D341Med (cell line): Measurements from ENCODE around the gene MEN1.

Experiments used
- DNase-seq: peaks from one replicate; pipeline ENCODE4 v3.0.0; 2012; ENCODE audit warnings: low spot score

MEN1 gene

DNA sequence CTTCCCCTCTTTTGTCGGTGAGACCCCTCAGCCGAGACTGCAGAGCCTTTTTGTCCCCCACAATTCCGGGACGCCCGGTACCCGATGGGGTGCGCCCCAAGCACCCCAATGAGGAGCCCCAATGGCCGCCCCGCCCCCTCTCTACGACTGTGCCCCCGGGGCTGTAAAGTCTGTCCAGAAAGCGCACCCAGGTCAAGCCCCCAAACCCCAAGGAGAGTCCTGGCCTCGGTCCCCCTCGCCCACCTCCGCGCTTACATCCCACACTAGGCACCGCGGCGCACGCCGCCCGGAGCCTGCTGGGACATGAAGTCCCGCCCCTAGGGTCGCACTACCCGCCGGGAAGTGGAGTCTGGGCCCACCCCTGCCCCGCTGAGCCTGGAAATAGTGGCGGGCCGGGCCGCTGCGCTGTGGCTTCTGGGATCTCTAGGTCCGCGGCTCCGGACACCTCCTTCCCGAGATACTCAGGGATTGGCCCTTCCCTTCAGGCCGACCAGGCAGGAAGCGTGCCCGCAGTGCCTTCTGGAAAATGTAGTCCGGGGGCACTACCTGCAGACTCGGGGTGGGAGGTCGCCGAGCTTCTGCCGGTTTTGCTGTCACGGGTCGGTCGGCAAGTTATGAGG lies at the start of gene MEN1:
TSS of gene MEN1 (minus strand) at position 281 of the 620 bp plus-strand sequence. CDS start 442 bp downstream, outside the sequence.
- DNase-seq = peak; percentile 96

GRCh38 chr11:64859542-64860414 lies 49.4 kb upstream of the MEN1 start:
- no peak for DNase-seq

DNA sequence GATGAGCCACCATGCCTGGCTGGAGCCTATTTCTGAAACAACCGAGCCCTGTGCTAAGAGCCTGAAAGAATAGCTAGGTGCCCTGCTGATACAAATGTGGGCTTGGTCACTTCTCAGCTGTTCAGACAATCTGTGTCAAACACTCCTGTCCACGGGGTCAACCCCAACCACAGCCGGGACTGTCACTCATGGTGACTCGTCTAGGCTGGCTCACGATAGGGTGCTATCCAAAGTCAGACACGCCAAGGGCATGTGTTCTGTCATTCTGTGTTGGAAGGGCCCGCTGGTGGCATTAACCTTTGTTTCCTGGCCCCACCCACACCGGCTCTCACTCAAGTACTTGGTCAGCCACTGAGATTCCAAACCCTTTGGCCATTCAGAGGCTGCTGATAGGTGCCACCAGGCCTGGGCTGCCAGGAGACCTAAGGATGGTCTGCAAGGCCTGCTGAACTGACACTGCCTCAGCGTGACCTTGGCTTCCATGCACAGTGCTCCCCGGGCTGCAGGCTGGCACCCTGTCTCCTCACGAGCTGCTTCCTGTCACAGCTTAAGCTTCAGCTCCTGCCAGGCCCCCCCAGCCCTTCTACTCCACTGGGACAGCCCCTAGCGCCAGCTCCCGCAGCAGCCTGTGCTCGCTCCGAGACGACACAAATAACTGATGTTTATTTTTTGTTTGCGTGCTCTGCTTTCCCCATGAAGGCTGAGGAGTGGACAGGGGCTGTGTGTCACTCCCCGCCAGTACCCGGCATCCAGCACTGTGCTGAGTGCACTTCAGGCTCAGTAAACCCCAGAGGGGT lies 48.3 kb upstream of the MEN1 start:
- DNase-seq = no peak

DNA sequence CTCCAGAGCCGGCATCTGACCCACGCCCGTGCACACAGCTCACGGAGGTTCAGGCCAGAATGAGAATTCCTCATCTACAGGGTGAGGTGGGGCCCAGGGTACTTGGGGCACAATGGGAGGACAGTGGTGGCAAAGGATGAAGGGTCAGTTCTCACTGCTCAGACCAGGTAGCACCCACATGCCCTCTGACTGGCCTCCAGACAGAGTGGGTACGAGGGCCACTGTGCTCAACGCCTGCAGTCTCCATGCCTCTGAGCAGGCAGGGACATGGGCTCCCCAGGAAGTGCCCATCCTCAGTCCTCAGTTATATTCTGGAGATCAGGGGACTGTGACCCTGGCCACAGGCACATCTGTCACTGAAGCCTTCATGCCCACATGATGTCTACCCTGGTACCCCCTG lies 47.1 kb upstream of the MEN1 start:
- no peak for DNase-seq

- no peak for DNase-seq
Measured at GRCh38 chr11:64856382-64857227, 46.3 kb upstream of the MEN1 start.

DNA sequence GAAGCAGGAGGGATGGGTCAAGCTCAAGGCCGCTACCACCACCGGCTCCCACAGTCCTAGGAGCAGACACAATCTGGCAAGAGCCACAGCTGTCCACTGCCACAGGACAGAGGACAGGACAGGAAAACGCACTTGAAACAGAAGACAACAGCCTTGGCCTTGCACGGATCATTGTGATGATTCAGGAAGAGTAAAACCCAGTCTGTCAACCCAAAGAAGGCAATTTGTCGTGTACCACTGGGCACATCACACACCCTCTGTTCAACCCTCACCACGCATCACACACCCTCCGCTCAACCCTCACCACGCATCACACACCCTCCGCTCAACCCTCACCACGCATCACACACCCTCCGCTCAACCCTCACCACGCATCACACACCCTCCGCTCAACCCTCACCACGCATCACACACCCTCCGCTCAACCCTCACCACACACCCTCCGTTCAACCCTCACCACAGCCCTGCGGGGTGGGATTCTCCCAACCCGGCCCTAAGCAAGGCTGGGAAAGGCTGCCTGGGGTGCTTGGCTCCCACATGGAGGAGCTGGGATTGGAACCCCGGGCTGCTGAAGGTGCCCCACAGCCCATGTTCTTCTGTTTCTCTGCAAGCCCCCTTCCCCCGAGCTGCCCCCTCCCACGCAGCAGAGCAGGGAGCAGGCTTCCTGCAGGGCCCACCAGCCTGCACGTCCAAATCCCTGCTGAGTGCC lies 45.4 kb upstream of the MEN1 start:
- no peak for DNase-seq

DNA sequence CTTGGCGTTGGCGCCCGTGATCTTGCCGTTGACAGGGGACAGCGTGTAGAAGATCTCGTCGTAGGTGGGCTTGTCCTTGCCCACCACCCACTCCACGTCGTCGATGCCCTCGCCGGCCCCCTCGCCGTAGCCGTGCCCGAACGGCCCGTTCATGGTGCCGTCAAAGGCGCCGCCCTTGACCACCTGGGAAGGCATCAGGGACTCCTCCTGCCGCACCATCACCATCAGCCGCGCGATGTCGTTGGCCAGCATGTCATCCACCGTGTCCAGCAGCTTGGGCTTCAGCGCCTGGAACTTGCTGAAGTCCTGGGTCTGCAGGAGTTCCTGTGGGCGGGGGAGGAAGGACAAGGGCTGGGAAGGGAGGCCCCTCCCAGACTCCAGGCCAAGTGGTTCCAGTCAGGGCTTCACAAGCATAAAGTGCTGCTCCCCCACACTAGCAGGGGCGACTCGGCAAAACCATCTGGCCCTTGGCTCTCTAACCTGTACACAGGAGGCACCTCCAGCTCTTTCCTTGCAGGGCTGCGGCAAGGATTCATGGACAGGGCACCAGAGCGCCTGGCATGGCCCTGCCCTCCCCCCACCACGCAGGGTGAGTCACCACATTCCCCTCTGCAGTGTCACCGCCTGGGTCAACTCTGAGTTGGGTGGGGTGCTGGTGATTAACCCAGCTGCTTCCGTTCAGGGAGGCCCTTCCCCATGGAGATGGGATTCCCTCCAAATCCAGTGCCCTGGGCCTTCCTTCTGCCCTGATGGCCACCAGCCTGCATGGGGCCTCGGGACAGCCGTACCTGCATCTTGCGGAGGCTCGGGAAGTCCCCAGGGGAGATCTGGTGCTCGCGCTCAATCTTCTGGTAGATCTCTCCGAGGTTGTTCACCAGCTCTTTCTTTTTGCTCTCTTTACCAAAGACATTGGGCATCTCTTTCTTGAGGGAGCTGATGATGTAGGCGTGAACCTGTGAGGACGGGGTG lies 44.5 kb upstream of the MEN1 start:
- DNase-seq = no peak

- no peak for DNase-seq
Measured at GRCh38 chr11:64854157-64854533, 43.8 kb upstream of the MEN1 start.

GRCh38 chr11:64853709-64854108 lies 43.4 kb upstream of the MEN1 start:
- DNase-seq = no peak

GRCh38 chr11:64852804-64853509 lies 42.6 kb upstream of the MEN1 start:
- no peak for DNase-seq

- no peak for DNase-seq
Measured at GRCh38 chr11:64851831-64852351, 41.5 kb upstream of the MEN1 start.

DNA sequence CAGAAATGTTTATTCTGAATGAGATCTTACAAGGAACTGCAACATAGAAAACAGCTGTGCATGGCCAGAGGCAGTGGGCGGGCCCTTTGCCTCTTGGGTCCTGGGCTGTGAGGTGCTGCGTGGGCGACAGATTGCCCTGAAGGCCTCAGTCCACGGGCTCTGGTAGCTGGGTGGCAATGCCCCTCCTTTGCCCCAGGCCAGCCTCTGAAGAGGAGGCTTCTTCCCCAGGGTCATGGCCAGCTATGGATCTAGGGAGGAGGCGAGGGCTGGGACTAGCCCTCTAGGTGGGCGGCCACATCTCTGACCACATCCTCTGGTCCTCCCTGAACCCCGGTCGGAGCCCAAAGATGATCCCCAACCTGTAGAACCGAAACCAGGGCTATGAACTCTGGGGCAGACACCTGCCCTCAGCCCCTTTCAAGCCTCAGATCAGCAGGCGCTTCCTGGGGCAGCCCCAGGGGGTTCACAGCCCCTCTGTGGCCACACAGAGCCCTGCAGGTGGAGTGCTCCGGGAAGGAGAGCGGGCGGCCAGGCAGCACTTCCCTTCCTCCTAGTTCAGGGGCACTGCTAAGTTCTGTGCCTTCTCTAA lies 40.7 kb upstream of the MEN1 start:
- DNase-seq = no peak

DNA sequence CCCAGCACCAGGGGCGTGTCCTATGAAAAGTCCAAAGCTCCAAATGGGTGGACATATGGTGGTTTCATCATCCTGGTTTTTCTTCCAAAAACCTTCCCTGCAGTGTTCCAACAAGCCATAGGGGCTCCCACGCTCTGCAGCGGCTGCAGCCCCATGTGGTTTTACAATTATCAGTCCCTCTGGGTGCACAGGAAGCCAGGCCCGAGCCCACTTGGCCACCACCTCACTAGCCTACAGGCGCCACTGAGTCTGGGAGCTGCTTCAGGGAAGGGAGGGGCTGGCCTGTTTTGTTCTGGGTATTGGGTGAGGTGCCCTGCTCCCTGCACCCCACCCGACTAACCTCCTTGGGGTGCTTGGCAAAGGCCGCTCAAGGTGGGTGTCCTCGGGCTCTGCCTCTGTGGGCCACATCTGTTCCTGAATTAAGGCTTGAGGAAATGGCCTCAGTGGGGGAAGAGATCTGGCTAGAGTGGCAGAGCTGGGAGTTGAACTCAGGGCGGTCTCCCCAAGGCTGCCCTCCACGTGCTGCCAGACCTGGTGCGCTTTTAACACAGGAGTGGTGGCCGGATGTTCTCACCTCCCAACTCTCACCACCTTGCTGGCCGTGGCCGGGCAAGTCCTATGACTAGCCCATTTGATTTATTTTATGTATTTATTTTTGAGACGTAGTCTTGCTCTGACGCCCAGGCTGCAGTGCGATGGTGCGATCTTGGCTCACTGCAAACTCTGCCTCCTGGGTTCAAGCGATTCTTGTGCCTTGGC lies 39.4 kb upstream of the MEN1 start:
- DNase-seq = no peak

DNA sequence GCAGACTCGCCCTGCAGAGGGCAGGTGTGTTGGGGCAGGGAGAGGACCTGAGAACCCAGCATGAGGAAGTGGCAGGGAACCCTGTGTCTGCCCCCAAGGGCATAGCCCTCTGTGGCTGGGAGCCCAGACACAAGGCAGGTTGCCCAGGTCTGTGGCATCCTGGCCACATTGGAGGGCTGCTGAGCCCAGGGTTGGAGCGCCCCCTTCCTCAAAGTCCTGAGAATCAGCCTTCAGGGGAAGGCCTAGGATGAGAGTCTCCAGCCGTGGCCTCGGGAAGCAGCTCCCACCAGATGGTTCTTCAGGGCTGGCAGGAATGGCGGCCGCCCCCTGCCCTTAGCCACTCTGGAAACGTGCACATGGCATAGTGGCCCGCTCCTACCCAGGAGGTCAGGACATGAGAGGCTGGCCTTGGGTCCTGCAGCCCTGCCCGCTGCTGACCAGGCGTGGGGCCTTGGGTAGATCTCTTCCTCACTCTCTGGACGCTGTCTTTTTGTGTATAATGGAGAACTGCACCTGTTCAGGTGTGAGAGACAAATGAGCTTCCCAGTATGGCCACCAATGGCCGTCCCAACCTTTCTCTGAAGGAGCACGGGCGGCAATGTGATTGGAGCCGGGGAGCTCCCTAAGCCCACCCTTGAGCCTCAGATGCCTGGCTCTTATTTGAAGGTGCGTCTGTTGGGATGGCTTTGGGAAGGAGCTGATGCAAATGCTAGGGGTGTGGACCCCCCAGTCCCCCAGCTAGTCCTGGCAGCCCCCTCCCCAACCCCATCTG lies 38.7 kb upstream of the MEN1 start:
- no peak for DNase-seq

DNA sequence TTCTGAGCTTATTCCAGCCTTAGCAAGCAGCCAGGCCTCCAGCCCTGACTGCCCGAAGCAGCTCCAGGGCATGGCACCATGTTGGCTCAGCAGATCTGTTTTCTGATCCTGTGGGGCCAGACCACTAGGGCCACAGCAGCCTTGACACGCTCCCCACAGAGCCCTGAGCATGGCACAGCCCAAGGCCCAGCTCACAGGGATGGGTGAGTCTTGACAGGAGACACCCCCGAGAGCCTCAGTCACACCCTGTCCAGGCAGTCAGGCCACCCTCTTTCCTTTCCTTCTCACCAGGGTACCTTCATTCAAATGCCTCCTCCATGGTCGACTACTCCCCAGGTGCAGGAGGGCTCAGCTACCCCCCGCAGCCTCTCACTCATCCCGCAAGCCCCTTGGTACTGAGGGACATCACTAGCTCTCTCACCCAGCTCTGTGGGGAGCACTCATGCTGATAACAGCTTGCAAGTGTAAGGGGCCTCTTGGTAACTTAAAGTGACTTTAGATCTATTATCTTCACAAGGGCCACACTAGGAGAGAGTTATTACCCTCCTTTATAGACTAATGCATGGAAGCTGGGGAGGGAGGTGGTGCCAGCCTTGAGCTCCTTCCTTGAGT lies 38.0 kb upstream of the MEN1 start:
- DNase-seq = no peak

DNA sequence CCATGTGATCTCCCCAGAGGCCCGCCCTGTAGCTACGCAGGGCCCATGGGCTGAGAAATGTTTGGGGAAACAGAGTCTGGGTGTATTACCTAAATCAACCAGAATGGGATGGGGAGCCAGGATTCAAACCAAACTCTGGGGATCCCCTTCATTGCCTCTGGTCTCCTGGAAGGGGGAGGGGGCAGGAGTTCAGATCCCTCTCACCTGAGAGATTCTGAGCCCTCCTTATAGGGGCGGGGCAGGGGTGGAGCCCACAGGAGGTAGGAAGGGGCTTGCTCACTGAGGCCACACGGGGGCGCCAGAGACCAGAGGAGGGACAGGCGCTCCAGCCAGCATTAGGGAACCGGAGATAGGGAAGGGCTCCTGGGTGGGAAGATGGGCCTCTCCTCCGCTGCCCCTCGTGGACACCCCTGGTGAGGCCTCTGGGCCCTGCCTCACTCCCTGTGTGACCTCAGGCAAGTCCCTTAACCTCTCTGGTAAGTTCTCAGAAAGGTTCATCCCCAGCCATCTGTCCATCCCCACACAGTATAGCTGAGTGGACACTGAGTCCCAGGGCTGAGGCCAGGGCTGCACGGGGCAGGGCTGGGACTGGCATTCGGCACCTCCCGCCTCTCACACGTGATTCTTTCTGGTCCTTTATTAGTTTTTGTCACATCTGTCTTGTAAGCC lies 36.8 kb upstream of the MEN1 start:
- peak; percentile 92 for DNase-seq
